ENCODE results near the gene CAMK1D.

CAMK1D gene

DNA sequence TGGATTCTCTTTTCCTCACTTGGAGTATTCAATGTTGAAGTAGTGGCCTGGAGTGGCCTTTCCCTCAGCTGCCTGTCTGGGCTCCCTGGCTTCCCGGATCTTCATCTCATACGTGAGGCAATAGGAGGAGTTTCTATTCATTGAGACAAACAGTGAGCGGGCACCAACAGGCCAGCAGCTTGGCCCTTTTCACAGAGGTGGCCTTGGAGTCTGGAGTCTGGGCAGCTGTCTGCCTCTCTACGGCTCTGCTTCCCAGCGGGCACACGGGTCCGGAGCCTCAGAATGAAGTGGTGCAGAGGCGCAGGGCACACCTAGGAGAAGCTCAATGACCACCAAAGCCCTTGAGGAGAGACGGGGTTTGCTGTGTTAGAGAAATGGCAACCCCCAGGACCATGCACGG, 482.7 kb downstream of the CAMK1D start:
- Histone ChIP-seq H3K36me3 (peaks cover 0 to 19% (median 0%) of the 10 kb centered on the region in 11 experiments; a peak in 2 of 22 replicates), H3K4me2 (no peak overlapping the region), H3K9me3 (replicated peaks in 1 of 11) (no peaks in the 10 kb centered on the region), H3K4me3 (no peak overlapping the region), H3K27me3 (no peaks in the 10 kb centered on the region), H3K4me1 (peaks cover 0 to 35% (median 22%) of the 10 kb centered on the region in 10 experiments; a peak in 16 of 20 replicates), H3K9ac (no peak overlapping the region), H3K27ac (no peak overlapping the region), H4K20me1 (no peaks in the 10 kb centered on the region; a peak in 1 of 22 replicates)
- TF ChIP-seq Cebpa-rat (IDR thresholded peaks at IDR 0.05): no peak

DNA sequence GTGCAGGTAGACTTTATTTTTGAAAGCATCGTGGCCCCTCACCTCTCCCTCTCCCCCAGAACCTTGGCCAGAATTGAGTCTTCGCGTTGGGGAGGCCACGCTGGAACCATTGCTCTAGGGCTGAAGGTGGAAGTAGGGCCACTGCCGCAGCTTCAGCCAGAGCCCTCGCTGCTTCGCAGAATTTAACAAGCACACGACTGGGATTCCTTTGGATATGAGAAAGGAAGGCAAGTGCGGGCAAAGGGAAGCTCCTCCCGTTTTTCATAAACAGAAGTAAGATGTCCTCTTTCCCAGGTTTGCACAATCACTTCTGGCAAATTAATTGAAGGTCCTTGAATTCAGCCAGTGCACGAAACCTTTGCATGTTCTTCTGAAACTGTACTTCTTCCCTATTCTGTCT, 484.1 kb downstream of the CAMK1D start:
- no peak overlapping the region for H3K9ac ChIP-seq
- no peaks in the 10 kb centered on the region; a peak in 1 of 22 replicates for H4K20me1 ChIP-seq
- H3K36me3 ChIP-seq: peaks cover 0 to 14% (median 0%) of the 10 kb centered on the region in 11 experiments; a peak in 2 of 22 replicates
- no peaks in the 10 kb centered on the region for H3K9me3 ChIP-seq (replicated peaks in 1 of 11)
- H3K27ac ChIP-seq: no peak overlapping the region
- H3K4me2 ChIP-seq: no peak overlapping the region
- no peak for TF ChIP-seq Cebpa-rat (IDR thresholded peaks at IDR 0.05)
- H3K27me3 ChIP-seq: no peaks in the 10 kb centered on the region
- no peak overlapping the region for H3K4me3 ChIP-seq
- H3K4me1 ChIP-seq: peaks cover 0 to 37% (median 29%) of the 10 kb centered on the region in 10 experiments; a peak in 16 of 20 replicates

GRCh38 chr10:12834116-12834665, 484.8 kb downstream of the CAMK1D start:
- no peaks in the 10 kb centered on the region for H3K27me3 ChIP-seq
- no peak for TF ChIP-seq Cebpa-rat (IDR thresholded peaks at IDR 0.05)
- H4K20me1 ChIP-seq: no peaks in the 10 kb centered on the region; a peak in 1 of 22 replicates
- no peak overlapping the region for H3K9ac ChIP-seq
- peaks cover 0 to 43% (median 35%) of the 10 kb centered on the region in 10 experiments; a peak in 16 of 20 replicates for H3K4me1 ChIP-seq
- H3K27ac ChIP-seq: no peak overlapping the region
- no peaks in the 10 kb centered on the region for H3K9me3 ChIP-seq (replicated peaks in 1 of 11)
- H3K4me2 ChIP-seq: no peak overlapping the region
- H3K4me3 ChIP-seq: no peak overlapping the region
- peaks cover 0 to 9% (median 0%) of the 10 kb centered on the region in 11 experiments; a peak in 2 of 22 replicates for H3K36me3 ChIP-seq

DNA sequence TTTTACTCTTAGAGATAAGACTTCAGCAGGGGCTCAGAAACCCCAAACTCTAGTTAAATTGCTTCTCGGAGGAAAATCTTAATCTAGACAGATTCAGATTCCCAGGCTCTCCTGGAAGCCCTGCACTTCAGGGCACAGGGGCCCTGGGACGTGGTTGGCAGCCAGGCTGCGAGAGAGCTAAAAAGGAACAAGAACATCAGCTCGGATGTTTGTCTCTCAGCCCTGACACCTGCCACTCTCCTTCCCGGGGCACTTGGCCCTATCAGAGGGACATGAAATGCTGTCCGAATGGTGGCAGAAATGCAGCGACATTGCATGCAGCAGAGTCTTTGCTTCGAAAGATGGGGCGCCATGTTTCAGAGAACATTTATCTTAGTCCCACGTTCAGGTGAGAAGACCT, 485.4 kb downstream of the CAMK1D start:
- no peak for TF ChIP-seq Cebpa-rat (IDR thresholded peaks at IDR 0.05)
- Histone ChIP-seq H3K27ac (no peak overlapping the region), H3K9me3 (replicated peaks in 1 of 11) (no peaks in the 10 kb centered on the region), H3K27me3 (no peaks in the 10 kb centered on the region), H3K4me3 (no peak overlapping the region), H3K9ac (no peak overlapping the region), H3K4me2 (no peak overlapping the region), H3K4me1 (peaks cover 0 to 43% (median 36%) of the 10 kb centered on the region in 10 experiments; a peak in 16 of 20 replicates), H4K20me1 (no peaks in the 10 kb centered on the region; a peak in 1 of 22 replicates), H3K36me3 (peaks cover 0 to 9% (median 0%) of the 10 kb centered on the region in 11 experiments; a peak in 2 of 22 replicates)

- Histone ChIP-seq H3K9ac (no peak overlapping the region), H3K4me1 (peaks cover 0 to 42% (median 33%) of the 10 kb centered on the region in 10 experiments; a peak in 15 of 20 replicates), H3K4me3 (no peak overlapping the region), H4K20me1 (no peaks in the 10 kb centered on the region; a peak in 1 of 22 replicates), H3K27ac (no peak overlapping the region), H3K4me2 (peak overlapping the region in 2 of 11 experiments; percentile 15 to 25; a peak in 3 of 22 replicates), H3K27me3 (no peaks in the 10 kb centered on the region), H3K9me3 (replicated peaks in 1 of 11) (no peaks in the 10 kb centered on the region), H3K36me3 (peaks cover 0 to under 1% (median 0%) of the 10 kb centered on the region in 11 experiments; a peak in 1 of 22 replicates)
- TF ChIP-seq Cebpa-rat (IDR thresholded peaks at IDR 0.05): no peak
These were observed 486.4 kb downstream of the CAMK1D start for GRCh38 chr10:12835709-12836108.

GRCh38 chr10:12838366-12838765, 489.0 kb downstream of the CAMK1D start:
- H4K20me1 ChIP-seq: no peaks in the 10 kb centered on the region
- peaks cover 0 to 38% (median 32%) of the 10 kb centered on the region in 10 experiments; a peak in 15 of 20 replicates for H3K4me1 ChIP-seq
- no peak overlapping the region for H3K27ac ChIP-seq
- no peak overlapping the region for H3K9ac ChIP-seq
- H3K9me3 ChIP-seq (replicated peaks in 1 of 11): no peaks in the 10 kb centered on the region
- no peak for TF ChIP-seq Cebpa-rat (IDR thresholded peaks at IDR 0.05)
- no peaks in the 10 kb centered on the region for H3K36me3 ChIP-seq
- H3K27me3 ChIP-seq: no peaks in the 10 kb centered on the region
- no peak overlapping the region for H3K4me3 ChIP-seq
- peak overlapping the region in 6 of 11 experiments; percentile 20 to 74 (median 62); a peak in 10 of 22 replicates for H3K4me2 ChIP-seq

DNA sequence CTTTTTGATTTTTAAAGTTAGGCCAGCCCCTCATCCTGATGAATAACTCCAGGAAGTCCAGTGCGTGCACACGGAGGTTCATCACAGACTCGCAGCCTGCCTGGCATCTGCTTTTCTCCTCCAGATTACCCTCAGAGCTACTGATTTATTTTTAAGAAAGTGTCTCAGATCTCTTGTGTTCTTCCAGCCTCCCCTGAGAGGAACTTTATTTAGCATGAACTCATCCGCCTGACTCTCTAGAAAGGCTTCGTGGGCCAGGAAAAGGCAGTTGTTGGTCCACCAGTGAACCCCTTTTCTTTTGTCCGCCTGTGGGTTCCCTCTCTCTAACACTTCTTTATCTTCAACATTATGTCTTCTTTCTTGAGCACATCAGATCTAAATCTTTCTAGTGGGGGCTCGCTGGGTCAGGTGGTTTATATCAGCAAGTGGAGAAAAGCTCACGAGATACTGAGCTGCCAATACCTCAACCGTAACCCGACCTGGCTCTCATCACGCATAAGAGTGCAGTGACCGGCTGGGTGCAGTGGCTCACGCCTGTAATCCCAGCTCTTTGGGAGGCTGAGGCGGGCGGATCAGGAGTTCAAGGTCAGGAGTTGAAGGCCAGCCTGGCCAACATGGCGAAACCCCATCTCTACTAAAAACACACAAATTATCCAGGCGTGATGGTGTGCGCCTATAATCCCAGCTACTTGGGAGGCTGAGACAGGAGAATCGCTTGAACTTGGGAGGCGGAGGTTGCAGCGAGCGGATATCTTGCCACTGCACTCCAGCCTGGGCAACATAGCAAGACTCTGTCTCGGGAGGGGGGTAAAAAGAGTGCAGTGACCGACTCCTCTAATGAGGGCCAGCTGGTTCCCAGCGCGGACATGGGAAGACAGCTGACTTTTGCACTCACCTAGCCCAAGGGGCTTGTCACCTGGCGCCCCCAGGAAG, 489.9 kb downstream of the CAMK1D start:
- H3K9ac ChIP-seq: peak overlapping the region in 2 of 11 experiments; percentile 29 to 39; a peak in 3 of 22 replicates
- peaks cover 0 to 38% (median 32%) of the 10 kb centered on the region in 10 experiments; a peak in 15 of 20 replicates for H3K4me1 ChIP-seq
- peak overlapping the region in 1 of 11 experiments; percentile 23; a peak in 1 of 22 replicates for H3K27ac ChIP-seq
- peak overlapping the region in 8 of 11 experiments; percentile 20 to 74 (median 54); a peak in 15 of 22 replicates for H3K4me2 ChIP-seq
- H3K36me3 ChIP-seq: no peaks in the 10 kb centered on the region
- no peak overlapping the region for H3K4me3 ChIP-seq
- H3K9me3 ChIP-seq (replicated peaks in 1 of 11): no peaks in the 10 kb centered on the region
- H4K20me1 ChIP-seq: no peaks in the 10 kb centered on the region
- TF ChIP-seq Cebpa-rat (IDR thresholded peaks at IDR 0.05): no peak
- H3K27me3 ChIP-seq: no peaks in the 10 kb centered on the region

DNA sequence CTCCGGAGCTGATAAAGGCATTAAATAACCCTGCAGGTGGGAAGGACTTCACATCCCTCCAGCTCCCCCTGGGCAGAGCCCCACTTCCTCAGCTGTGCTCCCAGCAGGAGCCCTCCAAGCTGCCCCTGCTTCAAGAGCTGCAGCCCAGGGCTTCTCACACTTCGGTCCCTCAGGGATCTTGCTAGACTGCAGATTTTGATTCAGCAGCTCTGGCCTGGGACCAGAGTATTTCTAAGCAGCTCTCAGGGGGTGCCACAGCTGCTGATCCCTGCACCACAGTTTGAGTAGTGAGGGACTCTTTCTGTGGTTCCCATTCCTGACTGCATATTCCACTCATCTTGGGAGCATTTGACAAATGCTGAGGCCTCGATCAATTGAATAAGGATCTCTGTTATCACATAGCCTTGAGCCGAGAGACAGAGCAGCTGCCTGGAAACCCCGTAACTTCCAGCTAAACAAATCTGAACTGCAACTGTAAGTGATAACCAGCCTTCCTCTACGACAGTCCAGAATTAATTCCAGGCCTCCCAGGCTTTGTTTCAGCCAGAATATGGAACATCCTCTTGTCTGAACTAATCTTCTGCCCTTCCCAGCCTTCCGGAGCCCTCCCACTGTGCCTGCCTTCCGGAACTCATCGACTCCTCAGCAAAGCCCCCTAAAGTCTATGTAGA, 490.7 kb downstream of the CAMK1D start:
- Histone ChIP-seq H3K4me1 (peaks cover 0 to 38% (median 32%) of the 10 kb centered on the region in 10 experiments; a peak in 15 of 20 replicates), H4K20me1 (no peaks in the 10 kb centered on the region), H3K27me3 (no peaks in the 10 kb centered on the region), H3K36me3 (no peaks in the 10 kb centered on the region), H3K4me3 (no peak overlapping the region), H3K27ac (no peak overlapping the region), H3K4me2 (peak overlapping the region in 8 of 11 experiments; percentile 20 to 74 (median 54); a peak in 13 of 22 replicates), H3K9me3 (replicated peaks in 1 of 11) (no peaks in the 10 kb centered on the region), H3K9ac (no peak overlapping the region)
- TF ChIP-seq Cebpa-rat (IDR thresholded peaks at IDR 0.05): no peak
